Fibroblast of lung (primary cell): ENCODE results near the gene WDR31. TPM values are rescaled to one million over a fixed set of nuclear protein-coding genes. Genes with fewer than 3 reads are reported as not detected.

Source experiments
- DNase-seq, 2 donors: peaks; one replicate each; pipeline versions ENCODE4 v3.0.0 to v3.0.0-alpha.2; 2010; ENCODE audit warnings: low read depth in 2 of 2
- H2AFZ ChIP-seq: 2 replicates; pipeline ENCODE4 v1.5.1; 2012; ENCODE audit warnings: low read length, control low read depth, inconsistent platforms
- H3K27ac ChIP-seq: 2 replicates; pipeline ENCODE4 v1.5.1; 2011; ENCODE audit warnings: low read length, control low read depth; ENCODE audit not compliant: insufficient read depth
- H3K27me3 ChIP-seq: 2 replicates; pipeline ENCODE4 v1.5.1; 2011; ENCODE audit warnings: mild to moderate bottlenecking, low read length; ENCODE audit not compliant: control insufficient read depth, insufficient read depth
- H3K36me3 ChIP-seq: 2 replicates; pipeline ENCODE4 v1.5.1; 2011; ENCODE audit warnings: low read length; ENCODE audit not compliant: control insufficient read depth, insufficient read depth
- H3K4me1 ChIP-seq: 2 replicates; pipeline ENCODE4 v1.5.1; 2011; ENCODE audit warnings: low read length; ENCODE audit not compliant: control insufficient read depth, insufficient read depth; ENCODE audit errors: extremely low read depth
- H3K4me2 ChIP-seq: 2 replicates; pipeline ENCODE4 v1.5.1; 2011; ENCODE audit warnings: low read length, control low read depth; ENCODE audit not compliant: insufficient read depth; ENCODE audit errors: extremely low read depth
- H3K4me3 ChIP-seq, 4 experiments: fragments of 200-600 bp in 1 of 4; sonication (generic) in 1 of 4; replicated peaks in 1 of 4; 2 replicates each; pipeline ENCODE4 v1.5.1; 2011 to 2016; ENCODE audit warnings: low read length in 4 of 4, low read depth in 3 of 4, mild to moderate bottlenecking in 3 of 4, control low read depth in 2 of 4, inconsistent platforms in 1 of 4, mixed read lengths in 1 of 4; ENCODE audit not compliant: insufficient read depth in 1 of 4; ENCODE audit errors: control extremely low read depth in 1 of 4
- H3K79me2 ChIP-seq: 2 replicates; pipeline ENCODE4 v1.5.1; 2012; ENCODE audit warnings: mild to moderate bottlenecking, low read length, inconsistent platforms; ENCODE audit not compliant: control insufficient read depth, insufficient read depth
- H3K9ac ChIP-seq: 2 replicates; pipeline ENCODE4 v1.5.1; 2011; ENCODE audit warnings: mild to moderate bottlenecking, low read length, control low read depth; ENCODE audit not compliant: insufficient read depth
- H3K9me3 ChIP-seq: 2 replicates; pipeline ENCODE4 v1.5.1; 2012; ENCODE audit warnings: low read depth, low read length; ENCODE audit not compliant: control insufficient read depth, insufficient read depth
- H4K20me1 ChIP-seq: 2 replicates; pipeline ENCODE4 v1.5.1; 2011; ENCODE audit warnings: low read length; ENCODE audit not compliant: control insufficient read depth, insufficient read depth; ENCODE audit errors: extremely low read depth
- EZH2 ChIP-seq: IDR thresholded peaks from 2 replicates; pipeline ENCODE4 v1.5.1; 2012; ENCODE audit warnings: low read length, control low read depth, mild to moderate bottlenecking; ENCODE audit errors: missing control alignments
- polyA minus RNA-seq: library from RNA; depleted of rRNA, polyadenylated mRNA; stranded (reverse); fragments of >200 nt; gene quantifications from 2 replicates; pipeline ENCODE4 v1.2.3, GENCODE V29; 2011; ENCODE audit warnings: low replicate concordance
- polyA plus RNA-seq, 2 donors: library from polyadenylated mRNA; depleted of rRNA in 1 of 2; stranded (reverse) in 1 of 2; unstranded in 1 of 2; fragments of >200 nt; gene quantifications; 2 replicates each; pipeline ENCODE4 v1.2.1, GENCODE V29; 2011 to 2012; ENCODE audit warnings: missing spikeins in 1 of 2
- total RNA-seq: library from RNA; depleted of rRNA; stranded (reverse); fragments of >200 nt; gene quantifications from 2 replicates; pipeline ENCODE4 v1.2.1, GENCODE V29; 2014
- TF ChIP-seq, protein P1 (sequence below), 2 donors: IDR thresholded peaks in 1 of 2; conservative IDR thresholded peaks in 1 of 2; 1 replicate in 1 of 2; 2 replicates in 1 of 2; pipeline ENCODE4 v1.5.1; 2011 to 2012; ENCODE audit warnings: low read length in 2 of 2, control low read depth in 1 of 2, inconsistent platforms in 1 of 2, low read depth in 1 of 2, mild to moderate bottlenecking in 1 of 2

Gene WDR31
- total RNA-seq (3.1 and 4.0 TPM in 2 replicates), polyA plus RNA-seq (1.2 and 1.6 TPM in 2 replicates), polyA minus RNA-seq (0.85 and 0.86 TPM in 2 replicates)
- 1.1 and 1.4 TPM in 2 replicates for polyA plus RNA-seq (2012)

DNA sequence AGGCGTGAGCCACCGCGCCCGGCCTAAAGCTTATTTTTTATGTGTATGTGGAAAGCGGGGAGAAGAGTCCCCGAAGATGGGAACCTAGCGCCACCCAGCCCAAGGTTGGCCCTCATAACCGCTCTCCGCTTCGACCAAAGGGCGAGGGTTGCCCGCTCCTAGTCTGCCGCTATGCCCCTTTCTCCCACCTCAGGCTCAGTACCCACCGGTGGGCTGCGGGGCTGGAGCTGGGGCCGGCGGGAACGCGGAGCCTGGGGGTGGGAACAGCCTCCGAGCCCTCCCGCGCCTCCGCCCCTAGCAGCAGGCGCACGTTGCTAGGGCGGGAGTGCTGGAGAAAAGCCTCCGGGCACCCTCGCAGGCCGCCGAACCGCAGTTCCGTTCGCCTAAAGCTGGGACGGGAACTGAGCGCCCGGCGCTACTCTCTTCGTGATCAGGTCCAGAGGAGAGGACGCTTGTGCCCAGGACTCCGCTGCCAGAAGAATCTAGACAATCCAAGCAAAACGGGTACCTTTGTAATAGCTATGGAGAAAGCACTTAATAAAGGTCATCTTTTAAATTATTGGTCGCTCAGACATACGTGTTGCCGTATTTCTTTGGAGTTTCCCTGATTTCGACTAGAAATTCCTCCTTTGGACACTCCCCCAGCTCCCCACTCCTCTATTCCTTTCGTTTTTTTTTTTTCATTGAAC, at the start of gene WDR31:
Gene WDR31, minus strand, starts transcription at position 265 of the 689 bp plus-strand sequence. CDS start 8,253 bp downstream, outside the sequence.
- no peaks in the 10 kb centered on the region for H3K79me2 ChIP-seq
- H3K9me3 ChIP-seq, result no peaks in the 10 kb centered on the region
- peak within 1 kb of the TSS; percentile 55 for H3K9ac ChIP-seq
- peak within 1 kb of the TSS; percentile 86 for H3K4me2 ChIP-seq
- H3K36me3 ChIP-seq, result no peaks in the 10 kb centered on the region
- H4K20me1 ChIP-seq, result no peaks in the 10 kb centered on the region
- H3K4me1 ChIP-seq, result peaks cover 3% of the 10 kb centered on the region
- peak; percentile 89 to 92 for DNase-seq
- peak within 1 kb of the TSS; percentile 64 for H3K27ac ChIP-seq
- peak within 1 kb of the TSS; percentile 97 for H2AFZ ChIP-seq
- H3K4me3 ChIP-seq, result peak within 1 kb of the TSS; percentile 76 to 89 (median 88)
- no peak for TF ChIP-seq EZH2
- TF ChIP-seq, protein P1, sequence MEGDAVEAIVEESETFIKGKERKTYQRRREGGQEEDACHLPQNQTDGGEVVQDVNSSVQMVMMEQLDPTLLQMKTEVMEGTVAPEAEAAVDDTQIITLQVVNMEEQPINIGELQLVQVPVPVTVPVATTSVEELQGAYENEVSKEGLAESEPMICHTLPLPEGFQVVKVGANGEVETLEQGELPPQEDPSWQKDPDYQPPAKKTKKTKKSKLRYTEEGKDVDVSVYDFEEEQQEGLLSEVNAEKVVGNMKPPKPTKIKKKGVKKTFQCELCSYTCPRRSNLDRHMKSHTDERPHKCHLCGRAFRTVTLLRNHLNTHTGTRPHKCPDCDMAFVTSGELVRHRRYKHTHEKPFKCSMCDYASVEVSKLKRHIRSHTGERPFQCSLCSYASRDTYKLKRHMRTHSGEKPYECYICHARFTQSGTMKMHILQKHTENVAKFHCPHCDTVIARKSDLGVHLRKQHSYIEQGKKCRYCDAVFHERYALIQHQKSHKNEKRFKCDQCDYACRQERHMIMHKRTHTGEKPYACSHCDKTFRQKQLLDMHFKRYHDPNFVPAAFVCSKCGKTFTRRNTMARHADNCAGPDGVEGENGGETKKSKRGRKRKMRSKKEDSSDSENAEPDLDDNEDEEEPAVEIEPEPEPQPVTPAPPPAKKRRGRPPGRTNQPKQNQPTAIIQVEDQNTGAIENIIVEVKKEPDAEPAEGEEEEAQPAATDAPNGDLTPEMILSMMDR (conservative IDR thresholded peaks at IDR 0.05 in 1 of 2, IDR thresholded peaks at IDR 0.05 in 1 of 2; ENCODE audit: low read depth in 1 of 2, low read length in 2 of 2), result no peak
- H3K27me3 ChIP-seq, result no peaks in the 10 kb centered on the region

DNA sequence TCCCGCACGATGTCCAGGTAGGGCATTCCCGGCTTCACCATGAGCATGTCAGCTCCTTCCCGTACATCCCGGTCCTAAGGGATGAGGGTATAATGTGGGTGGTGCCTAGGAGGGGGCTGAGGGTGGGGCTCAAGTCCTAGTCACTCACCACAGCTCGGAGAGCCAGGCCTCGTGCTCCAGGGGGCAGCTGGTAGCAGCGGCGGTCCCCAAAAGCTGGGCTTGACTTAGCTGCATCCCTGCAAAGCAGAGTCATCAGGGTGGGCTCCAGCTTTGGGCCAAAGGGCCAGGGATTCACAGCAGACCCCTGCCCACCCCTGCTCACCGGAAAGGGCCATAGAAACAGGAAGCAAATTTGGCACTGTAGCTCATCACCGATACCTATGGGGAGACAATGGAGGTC, 49.4 kb upstream of the WDR31 start:
- Histone ChIP-seq H2AFZ (no peak overlapping the region), H3K4me1 (no peaks in the 10 kb centered on the region), H3K79me2 (no peaks in the 10 kb centered on the region), H4K20me1 (no peaks in the 10 kb centered on the region), H3K27me3 (no peaks in the 10 kb centered on the region), H3K9me3 (no peaks in the 10 kb centered on the region), H3K9ac (no peak overlapping the region), H3K4me2 (no peak overlapping the region), H3K27ac (no peak overlapping the region), H3K4me3 (no peak overlapping the region), H3K36me3 (peaks cover 14% of the 10 kb centered on the region)
- DNase-seq, result no peak
- TF ChIP-seq EZH2, result no peak
- TF ChIP-seq, protein P1 (conservative IDR thresholded peaks at IDR 0.05 in 1 of 2, IDR thresholded peaks at IDR 0.05 in 1 of 2; ENCODE audit: low read depth in 1 of 2, low read length in 2 of 2), result no peak

DNA sequence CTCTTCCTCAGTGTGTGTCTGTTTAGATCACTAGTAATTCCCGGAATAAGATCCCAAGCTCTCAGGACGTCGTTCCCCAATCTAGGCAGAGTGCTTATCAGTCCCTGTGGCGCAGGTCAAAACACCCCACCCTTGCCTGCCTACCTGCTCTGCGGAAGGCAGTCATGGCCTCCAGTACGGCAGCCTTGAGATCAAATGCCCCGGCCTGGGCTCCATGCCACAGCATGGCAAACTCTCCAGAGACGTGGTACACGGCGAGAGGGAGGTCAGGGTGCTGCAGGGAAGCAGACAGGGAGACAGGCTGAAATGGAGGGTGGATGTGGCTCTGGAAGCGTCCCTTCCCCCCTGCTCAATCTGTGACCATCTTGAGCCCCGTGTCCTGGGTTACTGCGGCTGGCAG, 48.8 kb upstream of the WDR31 start:
- no peak overlapping the region for H3K4me2 ChIP-seq
- H3K9me3 ChIP-seq, result no peaks in the 10 kb centered on the region
- no peak overlapping the region for H2AFZ ChIP-seq
- H4K20me1 ChIP-seq, result no peaks in the 10 kb centered on the region
- no peak overlapping the region for H3K27ac ChIP-seq
- H3K4me3 ChIP-seq, result no peak overlapping the region
- no peaks in the 10 kb centered on the region for H3K4me1 ChIP-seq
- TF ChIP-seq, protein P1 (conservative IDR thresholded peaks at IDR 0.05 in 1 of 2, IDR thresholded peaks at IDR 0.05 in 1 of 2; ENCODE audit: low read depth in 1 of 2, low read length in 2 of 2), result no peak
- TF ChIP-seq EZH2, result no peak
- no peaks in the 10 kb centered on the region for H3K27me3 ChIP-seq
- peaks cover 14% of the 10 kb centered on the region for H3K36me3 ChIP-seq
- no peaks in the 10 kb centered on the region for H3K79me2 ChIP-seq
- H3K9ac ChIP-seq, result no peak overlapping the region
- no peak for DNase-seq
